HG02970 (cell line): ENCODE measurements around the gene PPP1R14C.
"Not testable (repeated sequence)": the region's sequence is repeated elsewhere in the genome, so short reads cannot be mapped to it uniquely, and the experiment has no call there.

Source experiments
- ATAC-seq: cut with Tn5 transposase; IDR thresholded peaks from one replicate; pipeline ENCODE4 v1.9.1; 2021; ENCODE audit warnings: mild to moderate bottlenecking, moderate library complexity, moderate number of reproducible peaks; ENCODE audit not compliant: unreplicated experiment, low FRiP score

The PPP1R14C gene

DNA sequence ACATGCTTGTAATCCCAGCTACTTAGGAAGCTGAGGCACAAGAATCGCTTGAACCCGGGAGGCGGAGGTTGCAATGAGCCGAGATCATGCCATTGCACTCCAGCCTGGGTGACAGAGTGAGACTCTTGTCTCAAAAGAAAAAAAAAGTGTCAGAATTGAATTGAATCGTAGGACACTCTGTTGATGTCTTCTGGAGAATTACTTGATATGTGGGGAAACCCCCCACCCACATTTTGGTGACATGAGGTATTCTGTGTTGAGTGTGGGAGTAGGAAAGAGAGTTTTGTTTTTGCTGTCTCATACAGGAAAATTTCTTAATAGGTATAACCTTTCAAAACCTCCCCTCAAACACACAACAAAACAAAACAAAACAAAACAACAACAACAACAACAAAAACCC, 98.9 kb downstream of the PPP1R14C start:
- ATAC-seq: not testable (repeated sequence)

- no peak for ATAC-seq
Observed at GRCh38 chr6:150243620-150244314, 100.9 kb downstream of the PPP1R14C start.

DNA sequence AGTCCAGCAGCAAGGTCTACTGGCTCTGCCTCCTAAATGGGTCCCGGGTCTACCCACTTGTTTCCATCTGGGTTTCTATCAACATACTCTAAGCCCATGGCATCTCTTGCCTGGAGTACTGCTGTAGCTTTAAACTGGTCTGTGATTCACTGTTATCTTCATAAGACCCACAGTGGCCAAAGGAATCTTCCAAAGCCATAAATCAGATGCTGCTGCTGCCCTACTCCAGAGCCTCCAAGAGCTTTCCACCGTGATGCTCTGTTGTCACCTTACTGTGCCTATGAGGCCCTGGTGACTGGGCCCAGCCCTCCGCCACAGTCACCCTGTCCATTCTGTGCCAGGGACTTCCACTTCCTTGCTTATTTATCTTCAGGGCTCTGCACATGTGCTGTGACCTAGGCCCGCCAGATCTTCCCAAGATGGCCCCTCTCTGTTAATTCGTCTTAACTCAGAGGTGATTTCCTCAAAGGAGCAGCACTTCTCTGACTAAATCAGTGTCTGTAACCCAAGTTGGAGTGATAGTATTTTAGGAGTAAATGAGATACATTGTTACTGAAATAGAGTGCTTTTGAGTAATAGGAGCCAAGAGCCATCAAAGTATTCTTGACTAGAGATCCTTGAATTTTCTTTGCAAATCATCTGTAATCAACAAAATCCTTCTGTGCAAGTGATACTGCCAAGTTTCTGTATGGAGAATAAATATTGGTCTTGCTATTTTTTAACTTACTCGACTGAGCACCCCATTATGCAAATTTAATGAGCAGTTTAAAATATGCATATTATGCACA, 102.5 kb downstream of the PPP1R14C start:
- ATAC-seq: no peak

DNA sequence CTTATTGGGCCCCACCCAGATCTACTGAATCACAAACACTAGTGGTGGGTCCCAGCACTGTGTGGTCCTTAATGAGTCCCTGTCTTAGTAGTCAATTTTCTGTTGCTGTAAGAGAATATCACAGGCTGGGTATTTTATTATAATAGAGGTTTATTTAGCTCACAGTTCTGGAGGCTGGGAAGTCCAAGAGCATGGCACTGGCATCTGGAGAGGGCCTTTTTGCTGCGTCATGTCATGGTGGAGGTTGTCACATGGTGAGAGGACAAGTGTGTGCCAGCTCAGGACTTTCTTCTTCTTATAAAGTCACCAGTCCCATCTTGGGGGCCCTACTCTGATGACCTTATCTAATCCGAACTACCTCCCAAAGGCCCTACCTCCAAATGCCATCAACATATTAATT, 105.0 kb downstream of the PPP1R14C start:
- no peak for ATAC-seq

DNA sequence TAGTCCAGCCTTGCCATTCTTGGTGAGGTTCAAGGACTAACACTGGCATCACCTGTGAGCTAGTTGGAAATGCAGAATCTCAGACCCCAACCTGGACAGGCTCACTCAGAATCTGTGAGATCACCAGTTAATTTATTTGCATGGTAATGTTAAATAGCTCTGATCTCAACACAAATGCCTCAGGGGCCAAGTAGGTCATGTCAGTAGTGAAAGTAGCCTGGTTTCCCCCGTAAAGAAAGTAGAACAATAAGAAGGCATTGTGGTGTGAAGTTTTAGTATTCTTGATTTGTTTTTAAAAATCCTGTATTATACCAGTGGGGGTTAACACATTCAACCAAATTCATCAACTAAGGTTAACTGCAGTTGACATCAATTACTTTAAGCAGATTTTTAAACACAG, 105.5 kb downstream of the PPP1R14C start:
- no peak for ATAC-seq

- no peak for ATAC-seq
Observed at GRCh38 chr6:150249261-150249660, 106.4 kb downstream of the PPP1R14C start.

DNA sequence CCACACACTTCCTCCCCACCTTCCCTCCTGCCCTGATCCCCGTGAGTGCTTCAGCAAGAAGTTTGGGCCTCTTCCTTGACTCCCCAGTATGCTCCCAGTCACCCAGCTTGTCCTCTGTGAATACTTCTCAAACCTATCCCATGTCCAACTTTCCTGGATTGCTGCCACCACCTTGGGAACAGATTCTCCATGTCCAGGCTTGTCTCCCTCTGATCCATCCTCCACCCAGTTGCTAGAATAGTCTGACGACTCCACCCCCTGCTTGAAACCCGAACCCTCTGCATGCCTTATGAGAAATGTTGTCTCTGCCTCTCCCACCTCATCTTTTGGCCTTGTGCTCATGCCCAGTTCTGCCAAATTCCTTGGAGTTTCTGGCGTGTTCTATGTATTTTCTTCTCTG, 108.0 kb downstream of the PPP1R14C start:
- no peak for ATAC-seq

GRCh38 chr6:150251566-150252186, 108.8 kb downstream of the PPP1R14C start:
- ATAC-seq: no peak

GRCh38 chr6:150252714-150253444, 110.0 kb downstream of the PPP1R14C start:
- ATAC-seq: no peak

GRCh38 chr6:150253489-150253888, 110.6 kb downstream of the PPP1R14C start:
- no peak for ATAC-seq

GRCh38 chr6:150254770-150255169, 111.9 kb downstream of the PPP1R14C start:
- no peak for ATAC-seq

GRCh38 chr6:150255840-150256239, 113.0 kb downstream of the PPP1R14C start:
- no peak for ATAC-seq

- ATAC-seq: no peak
Observed at GRCh38 chr6:150256618-150257272, 113.9 kb downstream of the PPP1R14C start.

DNA sequence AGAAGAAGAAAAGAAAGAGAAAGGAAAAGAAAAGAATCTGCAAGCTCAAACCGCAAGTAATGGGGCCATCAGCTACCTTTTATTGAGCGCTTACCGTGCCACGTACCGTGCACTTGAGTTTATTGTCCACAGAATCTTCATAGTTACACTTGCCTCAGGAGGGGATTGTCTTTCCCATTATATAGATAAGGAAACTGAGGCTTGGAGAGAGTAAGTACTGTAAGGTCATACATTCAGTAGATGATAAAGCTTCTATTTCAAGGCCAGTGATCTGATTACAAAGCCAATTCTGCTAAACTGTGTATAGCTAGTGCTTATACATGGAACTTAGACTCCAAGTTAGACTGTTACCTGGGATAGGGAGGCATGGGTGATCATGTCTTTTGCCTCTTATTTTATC, 115.5 kb downstream of the PPP1R14C start:
- no peak for ATAC-seq

DNA sequence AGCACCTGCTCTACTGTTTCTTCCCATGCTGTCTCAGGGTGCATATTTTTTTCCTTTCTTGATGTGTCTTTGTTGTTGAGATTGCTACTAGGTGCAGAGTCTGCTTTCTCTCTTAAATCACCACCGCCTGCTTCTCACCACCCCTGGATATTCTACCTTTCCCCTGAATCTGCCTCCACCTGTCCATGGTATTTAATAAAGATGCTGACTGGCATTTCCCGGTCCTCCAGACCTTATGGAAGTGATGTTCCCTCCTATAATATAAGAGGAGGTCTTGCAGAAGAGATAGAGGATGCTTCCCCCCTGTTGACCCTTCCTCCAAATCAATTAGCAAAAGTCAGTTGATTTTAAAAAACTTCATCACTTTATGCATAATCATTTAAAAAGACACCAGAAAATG, 118.1 kb downstream of the PPP1R14C start:
- no peak for ATAC-seq

GRCh38 chr6:150261997-150262697, 119.3 kb downstream of the PPP1R14C start:
- ATAC-seq: no peak

- ATAC-seq: no peak
Observed at GRCh38 chr6:150263765-150264404, 121.0 kb downstream of the PPP1R14C start.

GRCh38 chr6:150266309-150266708, 123.5 kb downstream of the PPP1R14C start:
- no peak for ATAC-seq

- ATAC-seq: no peak
Observed at GRCh38 chr6:150266963-150267685, 124.3 kb downstream of the PPP1R14C start.
